Astrocyte (in vitro differentiated cells and primary cell): ENCODE data around the gene CCNK. TPM values are rescaled to one million over a fixed set of nuclear protein-coding genes. Genes with fewer than 3 reads are reported as not detected.

Source experiments
- DNase-seq: peaks from one replicate; pipeline ENCODE4 v3.0.0-alpha.2; 2010; ENCODE audit warnings: low read depth
- FAIRE-seq: peaks from 2 replicates; lab custom pipeline; 2011; peaks lifted over from hg19 to GRCh38; lab: Jason Lieb, UNC
- H2AFZ ChIP-seq: 2 replicates; pipeline ENCODE4 v1.6.0; 2012; ENCODE audit warnings: low read depth, low read length, inconsistent platforms
- H3K27ac ChIP-seq: 2 replicates; pipeline ENCODE4 v1.5.1; 2011; ENCODE audit warnings: low read depth, low read length, inconsistent platforms
- H3K27me3 ChIP-seq: 2 replicates; pipeline ENCODE4 v1.6.0; 2011; ENCODE audit warnings: low read length, inconsistent platforms; ENCODE audit not compliant: insufficient read depth
- H3K36me3 ChIP-seq: 2 replicates; pipeline ENCODE4 v1.5.1; 2011; ENCODE audit warnings: low read length, inconsistent platforms; ENCODE audit not compliant: insufficient read depth
- H3K4me1 ChIP-seq: 2 replicates; pipeline ENCODE4 v1.5.1; 2011; ENCODE audit warnings: low read length, inconsistent platforms; ENCODE audit not compliant: insufficient read depth
- H3K4me2 ChIP-seq: 2 replicates; pipeline ENCODE4 v1.6.0; 2012; ENCODE audit warnings: low read length, inconsistent platforms
- H3K4me3 ChIP-seq: 2 replicates; pipeline ENCODE4 v1.5.1; 2011; ENCODE audit warnings: low read depth, mild to moderate bottlenecking, low read length, inconsistent platforms; ENCODE audit not compliant: insufficient read depth
- H3K79me2 ChIP-seq: 2 replicates; pipeline ENCODE4 v1.6.0; 2012; ENCODE audit warnings: mild to moderate bottlenecking, low read length, inconsistent platforms; ENCODE audit not compliant: insufficient read depth
- H3K9ac ChIP-seq: 2 replicates; pipeline ENCODE4 v1.6.0; 2012; ENCODE audit warnings: mild to moderate bottlenecking, low read length, inconsistent platforms
- H3K9me3 ChIP-seq: 2 replicates; pipeline ENCODE4 v1.5.1; 2012; ENCODE audit warnings: low read depth, mild to moderate bottlenecking, low read length, inconsistent platforms; ENCODE audit not compliant: insufficient read depth
- H4K20me1 ChIP-seq: 2 replicates; pipeline ENCODE4 v1.6.0; 2012; ENCODE audit warnings: low read length, inconsistent platforms; ENCODE audit not compliant: insufficient read depth
- H3K27ac Mint-ChIP-seq: one replicate; pipeline ENCODE4 v1.8.0; 2021; ENCODE audit warnings: mild to moderate bottlenecking, mixed read lengths; ENCODE audit not compliant: unreplicated experiment
- H3K27me3 Mint-ChIP-seq: one replicate; pipeline ENCODE4 v1.8.0; 2021; ENCODE audit warnings: low read depth, mixed read lengths; ENCODE audit not compliant: unreplicated experiment
- H3K36me3 Mint-ChIP-seq: one replicate; pipeline ENCODE4 v1.8.0; 2021; ENCODE audit warnings: low read depth, mixed read lengths; ENCODE audit not compliant: unreplicated experiment
- H3K4me1 Mint-ChIP-seq: one replicate; pipeline ENCODE4 v1.8.0; 2021; ENCODE audit warnings: low read depth, mixed read lengths; ENCODE audit not compliant: unreplicated experiment
- H3K4me3 Mint-ChIP-seq: one replicate; pipeline ENCODE4 v1.8.0; 2021; ENCODE audit warnings: mild to moderate bottlenecking, moderate library complexity, mixed read lengths; ENCODE audit not compliant: unreplicated experiment
- H3K9me3 Mint-ChIP-seq: one replicate; pipeline ENCODE4 v1.8.0; 2021; ENCODE audit warnings: mild to moderate bottlenecking, mixed read lengths; ENCODE audit not compliant: unreplicated experiment
- EZH2 ChIP-seq: IDR thresholded peaks from 2 replicates; pipeline ENCODE4 v1.6.1; 2012; ENCODE audit warnings: mild to moderate bottlenecking, low read length, inconsistent platforms; ENCODE audit not compliant: insufficient read depth
- total RNA-seq: library from RNA; stranded (reverse); gene quantifications from 2 replicates; pipeline ENCODE4 v1.2.1, GENCODE V29; 2021
- TF ChIP-seq, protein P1 (sequence below): IDR thresholded peaks from 2 replicates; pipeline ENCODE4 v1.5.1; 2011; ENCODE audit warnings: low read depth, mild to moderate bottlenecking, inconsistent platforms, low read length, moderate library complexity; ENCODE audit not compliant: insufficient read depth

CCNK gene
- total RNA-seq, 1 donor from 2014 or later: 121 TPM

DNA sequence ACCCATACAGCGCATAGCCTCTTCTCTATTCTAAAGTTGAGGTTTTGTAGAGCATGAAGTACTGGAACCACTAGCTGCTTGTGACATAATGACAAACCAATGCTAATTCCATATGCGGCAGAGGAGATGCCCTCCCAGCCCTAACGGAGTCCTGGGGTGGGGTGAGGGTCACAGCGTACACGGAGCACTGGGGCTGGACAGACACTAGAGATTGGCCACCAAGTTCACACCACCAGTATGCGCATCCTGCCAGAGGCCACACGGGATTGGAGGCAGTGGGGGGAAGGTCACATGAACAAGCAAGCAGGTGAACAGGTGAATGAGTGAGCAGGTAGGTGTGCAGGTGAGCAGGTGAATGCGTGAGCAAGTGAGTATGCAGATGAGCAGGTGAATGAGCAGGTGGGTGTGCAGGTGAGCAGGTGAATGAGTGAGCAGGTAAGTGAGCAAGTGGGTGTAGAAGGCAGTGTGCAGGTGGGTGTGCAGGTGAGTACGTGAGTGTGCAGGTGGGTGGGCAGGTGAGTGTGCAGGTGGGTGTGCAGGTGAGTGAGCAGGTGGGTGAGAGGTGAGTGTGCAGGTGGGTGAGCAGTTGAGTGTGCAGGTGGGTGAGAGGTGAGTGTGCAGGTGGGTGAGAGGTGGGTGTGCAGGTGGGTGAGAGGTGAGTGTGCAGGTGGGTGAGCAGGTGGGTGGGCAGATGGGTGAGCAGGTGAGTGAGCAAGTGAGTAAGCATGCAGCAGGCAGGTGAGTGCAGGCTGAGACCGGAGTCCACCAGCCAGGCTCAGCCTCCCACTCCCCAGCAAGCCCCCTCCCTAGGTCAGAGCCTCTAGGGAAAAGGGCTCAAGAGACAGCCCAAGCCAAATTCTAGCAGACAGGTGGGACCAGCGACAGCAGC, 70.1 kb downstream of the CCNK start:
- peaks cover 3% of the 10 kb centered on the region for H3K36me3 Mint-ChIP-seq
- TF ChIP-seq, protein P1, sequence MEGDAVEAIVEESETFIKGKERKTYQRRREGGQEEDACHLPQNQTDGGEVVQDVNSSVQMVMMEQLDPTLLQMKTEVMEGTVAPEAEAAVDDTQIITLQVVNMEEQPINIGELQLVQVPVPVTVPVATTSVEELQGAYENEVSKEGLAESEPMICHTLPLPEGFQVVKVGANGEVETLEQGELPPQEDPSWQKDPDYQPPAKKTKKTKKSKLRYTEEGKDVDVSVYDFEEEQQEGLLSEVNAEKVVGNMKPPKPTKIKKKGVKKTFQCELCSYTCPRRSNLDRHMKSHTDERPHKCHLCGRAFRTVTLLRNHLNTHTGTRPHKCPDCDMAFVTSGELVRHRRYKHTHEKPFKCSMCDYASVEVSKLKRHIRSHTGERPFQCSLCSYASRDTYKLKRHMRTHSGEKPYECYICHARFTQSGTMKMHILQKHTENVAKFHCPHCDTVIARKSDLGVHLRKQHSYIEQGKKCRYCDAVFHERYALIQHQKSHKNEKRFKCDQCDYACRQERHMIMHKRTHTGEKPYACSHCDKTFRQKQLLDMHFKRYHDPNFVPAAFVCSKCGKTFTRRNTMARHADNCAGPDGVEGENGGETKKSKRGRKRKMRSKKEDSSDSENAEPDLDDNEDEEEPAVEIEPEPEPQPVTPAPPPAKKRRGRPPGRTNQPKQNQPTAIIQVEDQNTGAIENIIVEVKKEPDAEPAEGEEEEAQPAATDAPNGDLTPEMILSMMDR: no peak
- no peak for TF ChIP-seq EZH2
- Histone ChIP-seq H3K4me2 (no peak overlapping the region), H3K27me3 (no peaks in the 10 kb centered on the region), H3K79me2 (peaks cover 74% of the 10 kb centered on the region), H4K20me1 (peaks cover 88% of the 10 kb centered on the region), H3K4me3 (no peak overlapping the region), H3K36me3 (no peaks in the 10 kb centered on the region), H3K9me3 (no peaks in the 10 kb centered on the region), H3K9ac (no peak overlapping the region), H3K27ac (no peak overlapping the region), H2AFZ (no peak overlapping the region), H3K4me1 (no peaks in the 10 kb centered on the region)
- peaks cover 4% of the 10 kb centered on the region for H3K4me1 Mint-ChIP-seq
- no peak for DNase-seq
- H3K27me3 Mint-ChIP-seq: peaks cover 44% of the 10 kb centered on the region
- no peaks in the 10 kb centered on the region for H3K9me3 Mint-ChIP-seq
- no peak for FAIRE-seq
- H3K27ac Mint-ChIP-seq: no peak overlapping the region
- H3K4me3 Mint-ChIP-seq: no peak overlapping the region

DNA sequence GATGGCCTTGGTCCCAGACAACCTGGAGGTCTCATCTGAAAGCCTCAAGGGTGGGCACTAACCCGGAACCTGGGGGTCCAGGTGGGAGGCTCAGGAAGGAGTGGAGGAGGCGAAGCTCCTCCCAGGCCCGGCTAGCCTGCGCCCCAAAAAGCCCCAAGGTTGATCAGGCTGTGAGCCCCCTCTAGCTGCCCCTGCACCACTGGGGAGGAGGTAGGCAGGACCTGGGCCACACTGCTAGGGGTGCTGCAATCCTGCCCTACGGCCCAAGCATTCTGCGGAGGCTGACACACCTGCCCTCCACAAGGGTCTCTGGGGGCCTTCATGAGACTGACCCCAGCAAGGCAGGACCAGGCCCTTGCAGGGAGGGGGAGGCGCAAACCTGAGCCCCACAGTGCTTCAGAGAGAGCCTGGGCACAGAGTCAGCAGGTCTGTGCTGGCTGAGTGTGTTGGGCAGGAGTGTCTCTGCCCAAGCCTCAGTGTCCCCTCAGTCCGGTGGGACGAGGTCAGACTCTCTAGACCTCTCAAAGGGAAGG, 70.9 kb downstream of the CCNK start:
- H4K20me1 ChIP-seq: peaks cover 84% of the 10 kb centered on the region
- H3K9me3 ChIP-seq: no peaks in the 10 kb centered on the region
- no peak overlapping the region for H3K27ac ChIP-seq
- no peak overlapping the region for H3K27ac Mint-ChIP-seq
- no peak overlapping the region for H3K4me3 ChIP-seq
- TF ChIP-seq, protein P1: no peak
- no peak for TF ChIP-seq EZH2
- DNase-seq (no peak), FAIRE-seq (no peak)
- H3K9ac ChIP-seq: no peak overlapping the region
- H3K36me3 ChIP-seq: no peaks in the 10 kb centered on the region
- peaks cover 43% of the 10 kb centered on the region for H3K27me3 Mint-ChIP-seq
- H3K4me2 ChIP-seq: no peak overlapping the region
- no peaks in the 10 kb centered on the region for H3K4me1 Mint-ChIP-seq
- H3K4me3 Mint-ChIP-seq: no peak overlapping the region
- H2AFZ ChIP-seq: no peak overlapping the region
- no peaks in the 10 kb centered on the region for H3K9me3 Mint-ChIP-seq
- H3K4me1 ChIP-seq: no peaks in the 10 kb centered on the region
- H3K36me3 Mint-ChIP-seq: peaks cover 3% of the 10 kb centered on the region
- no peaks in the 10 kb centered on the region for H3K27me3 ChIP-seq
- peaks cover 69% of the 10 kb centered on the region for H3K79me2 ChIP-seq
